GM12878 (cell line): ENCODE data around the gene RARS1. TPM values are rescaled to one million over a fixed set of nuclear protein-coding genes. Genes with fewer than 3 reads are reported as not detected.

ENCODE experiments used
- EP300 ChIP-seq, 2 experiments: fragments of 150-350 bp in 1 of 2; IDR thresholded peaks; 2 replicates each; pipeline ENCODE4 v1.6.1; 2011 to 2012; ENCODE audit warnings: low read depth in 2 of 2, low read length in 2 of 2, borderline replicate concordance in 1 of 2, improper control_type of control experiment in 1 of 2, inconsistent platforms in 1 of 2; ENCODE audit not compliant: control insufficient read depth in 1 of 2
- IKZF2 ChIP-seq, 2 experiments: fragments of 450-650 bp; IDR thresholded peaks; 2 replicates each; pipeline ENCODE4 v1.6.1; 2017; ENCODE audit warnings: mild to moderate bottlenecking in 2 of 2, moderate library complexity in 2 of 2
- MEF2A ChIP-seq: IDR thresholded peaks from 2 replicates; pipeline ENCODE4 v1.6.1; 2011; ENCODE audit warnings: low read depth, mild to moderate bottlenecking, low read length, moderate library complexity; ENCODE audit not compliant: insufficient read depth
- MLLT1 ChIP-seq: fragments of 450-650 bp; IDR thresholded peaks from 2 replicates; pipeline ENCODE4 v1.6.1; 2016; ENCODE audit warnings: mild to moderate bottlenecking
- MTA3 ChIP-seq: IDR thresholded peaks from 2 replicates; pipeline ENCODE4 v1.6.1; 2012; ENCODE audit warnings: low read length, inconsistent platforms, borderline replicate concordance
- NFYA ChIP-seq: IDR thresholded peaks from 2 replicates; pipeline ENCODE4 v1.6.1; 2011; ENCODE audit warnings: low read depth, mild to moderate bottlenecking, low read length, improper control_type of control experiment, borderline replicate concordance
- RAD51 ChIP-seq: fragments of 450-650 bp; IDR thresholded peaks from 2 replicates; pipeline ENCODE4 v1.6.1; 2016; ENCODE audit warnings: moderate library complexity, mild to moderate bottlenecking, inconsistent platforms
- RUNX3 ChIP-seq: IDR thresholded peaks from 2 replicates; pipeline ENCODE4 v1.6.1; 2012; ENCODE audit warnings: low read length, inconsistent platforms
- SIN3A ChIP-seq: IDR thresholded peaks from 2 replicates; pipeline ENCODE4 v1.6.1; 2012; ENCODE audit warnings: low read depth, low read length, improper control_type of control experiment
- SMAD1 ChIP-seq: fragments of 450-650 bp; IDR thresholded peaks from 2 replicates; pipeline ENCODE4 v1.6.1; 2018; ENCODE audit warnings: mild to moderate bottlenecking, low read depth; ENCODE audit not compliant: partially characterized antibody
- ZSCAN29 ChIP-seq: fragments of 450-650 bp; IDR thresholded peaks from 2 replicates; pipeline ENCODE4 v1.6.1; 2017; ENCODE audit warnings: mild to moderate bottlenecking, moderate library complexity
- polyA plus RNA-seq, 11 experiments: library from polyadenylated mRNA; depleted of rRNA in 4 of 11; unstranded in 6 of 11; stranded (reverse) in 5 of 11; fragments of >200 nt; fragmentation: Nextera tagmentation in 4 of 11; fragmentation: Illumina TruSeq in 1 of 11; extraction: Ambion mirVana in 4 of 11; extraction: Trizol in 1 of 11; gene quantifications; 1 replicate in 1 of 11; 2 replicates in 10 of 11; pipeline versions ENCODE4 v1.2.1 to v1.2.3, GENCODE V29; 2011 to 2016; ENCODE audit warnings: inconsistent platforms in 2 of 11, missing spikeins in 2 of 11, low read depth in 1 of 11
- total RNA-seq, 4 experiments: library from RNA; depleted of rRNA in 3 of 4; stranded (reverse); fragments of >200 nt in 3 of 4; fragmentation: Illumina TruSeq in 1 of 4; extraction: Trizol in 1 of 4; gene quantifications; 2 replicates each; pipeline versions ENCODE4 v1.2.1 to v1.2.3, GENCODE V29; 2013 to 2021
- TF ChIP-seq, protein P1 (sequence below): fragments of 450-650 bp; conservative IDR thresholded peaks from 2 replicates; pipeline ENCODE4 v1.6.1; 2017; ENCODE audit warnings: mild to moderate bottlenecking, moderate library complexity
- TF ChIP-seq, protein P2 (sequence below): fragments of 150-350 bp; IDR thresholded peaks from 2 replicates; pipeline ENCODE4 v1.6.1; 2016; ENCODE audit warnings: low read depth, low read length
- TF ChIP-seq, protein P3 (sequence below): fragments of 450-650 bp; IDR thresholded peaks from 2 replicates; pipeline ENCODE4 v1.6.1; 2017; ENCODE audit warnings: mild to moderate bottlenecking, moderate library complexity
- TF ChIP-seq, protein P4 (sequence below): IDR thresholded peaks from 2 replicates; pipeline ENCODE4 v1.6.1; 2012; ENCODE audit warnings: mild to moderate bottlenecking, low read depth, low read length

RARS1 gene
- total and polyA plus RNA-seq, 10 of the 15 experiments (the other 5 are each of a cell fraction or from before 2014, with no cell fraction given): 80.5 to 127 (median 105) TPM

DNA sequence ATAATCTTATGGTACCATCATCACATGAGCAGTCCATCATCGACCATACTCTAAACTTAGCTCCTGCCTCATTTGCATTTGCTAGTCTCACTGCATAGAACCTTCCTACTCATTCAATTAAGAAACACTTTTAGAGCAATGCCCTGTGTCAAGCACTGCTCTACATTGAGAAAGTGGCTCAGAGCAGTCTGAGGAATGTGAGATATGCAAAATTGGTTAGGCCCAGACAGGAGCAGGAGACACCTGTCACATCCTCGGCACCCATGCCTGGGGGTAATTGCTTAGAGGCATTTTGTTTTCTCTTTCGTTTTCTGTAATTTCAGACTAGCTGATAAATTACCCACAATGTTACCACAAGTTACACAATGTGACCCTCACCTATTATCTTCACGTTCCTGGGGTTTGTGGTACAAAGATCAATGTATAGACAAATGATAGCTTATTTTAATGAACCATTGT, 4.9 kb upstream of the RARS1 start (continued):
- TF ChIP-seq, protein P1, sequence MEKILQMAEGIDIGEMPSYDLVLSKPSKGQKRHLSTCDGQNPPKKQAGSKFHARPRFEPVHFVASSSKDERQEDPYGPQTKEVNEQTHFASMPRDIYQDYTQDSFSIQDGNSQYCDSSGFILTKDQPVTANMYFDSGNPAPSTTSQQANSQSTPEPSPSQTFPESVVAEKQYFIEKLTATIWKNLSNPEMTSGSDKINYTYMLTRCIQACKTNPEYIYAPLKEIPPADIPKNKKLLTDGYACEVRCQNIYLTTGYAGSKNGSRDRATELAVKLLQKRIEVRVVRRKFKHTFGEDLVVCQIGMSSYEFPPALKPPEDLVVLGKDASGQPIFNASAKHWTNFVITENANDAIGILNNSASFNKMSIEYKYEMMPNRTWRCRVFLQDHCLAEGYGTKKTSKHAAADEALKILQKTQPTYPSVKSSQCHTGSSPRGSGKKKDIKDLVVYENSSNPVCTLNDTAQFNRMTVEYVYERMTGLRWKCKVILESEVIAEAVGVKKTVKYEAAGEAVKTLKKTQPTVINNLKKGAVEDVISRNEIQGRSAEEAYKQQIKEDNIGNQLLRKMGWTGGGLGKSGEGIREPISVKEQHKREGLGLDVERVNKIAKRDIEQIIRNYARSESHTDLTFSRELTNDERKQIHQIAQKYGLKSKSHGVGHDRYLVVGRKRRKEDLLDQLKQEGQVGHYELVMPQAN: no peak
- TF ChIP-seq EP300 (IDR thresholded peaks at IDR 0.05; ENCODE audit: borderline replicate concordance in 1 of 2, control insufficient read depth in 1 of 2, low read depth in 2 of 2, low read length in 2 of 2) (peak in 1 of 2 experiments; percentile 47; a peak in 2 of 4 replicates), RAD51 (peak; percentile 60; the same call in 1 of the 2 replicates), ZSCAN29 (no peak), MTA3 (no peak), MEF2A (peak; percentile 25; the same call in 1 of the 2 replicates), IKZF2 (IDR thresholded peaks at IDR 0.05) (peak; percentile 50 to 56; a peak in 3 of 4 replicates), MLLT1 (peak; percentile 94), NFYA (no peak), RUNX3 (peak; percentile 86), SIN3A (no peak), SMAD1 (no peak)
- TF ChIP-seq, protein P2, sequence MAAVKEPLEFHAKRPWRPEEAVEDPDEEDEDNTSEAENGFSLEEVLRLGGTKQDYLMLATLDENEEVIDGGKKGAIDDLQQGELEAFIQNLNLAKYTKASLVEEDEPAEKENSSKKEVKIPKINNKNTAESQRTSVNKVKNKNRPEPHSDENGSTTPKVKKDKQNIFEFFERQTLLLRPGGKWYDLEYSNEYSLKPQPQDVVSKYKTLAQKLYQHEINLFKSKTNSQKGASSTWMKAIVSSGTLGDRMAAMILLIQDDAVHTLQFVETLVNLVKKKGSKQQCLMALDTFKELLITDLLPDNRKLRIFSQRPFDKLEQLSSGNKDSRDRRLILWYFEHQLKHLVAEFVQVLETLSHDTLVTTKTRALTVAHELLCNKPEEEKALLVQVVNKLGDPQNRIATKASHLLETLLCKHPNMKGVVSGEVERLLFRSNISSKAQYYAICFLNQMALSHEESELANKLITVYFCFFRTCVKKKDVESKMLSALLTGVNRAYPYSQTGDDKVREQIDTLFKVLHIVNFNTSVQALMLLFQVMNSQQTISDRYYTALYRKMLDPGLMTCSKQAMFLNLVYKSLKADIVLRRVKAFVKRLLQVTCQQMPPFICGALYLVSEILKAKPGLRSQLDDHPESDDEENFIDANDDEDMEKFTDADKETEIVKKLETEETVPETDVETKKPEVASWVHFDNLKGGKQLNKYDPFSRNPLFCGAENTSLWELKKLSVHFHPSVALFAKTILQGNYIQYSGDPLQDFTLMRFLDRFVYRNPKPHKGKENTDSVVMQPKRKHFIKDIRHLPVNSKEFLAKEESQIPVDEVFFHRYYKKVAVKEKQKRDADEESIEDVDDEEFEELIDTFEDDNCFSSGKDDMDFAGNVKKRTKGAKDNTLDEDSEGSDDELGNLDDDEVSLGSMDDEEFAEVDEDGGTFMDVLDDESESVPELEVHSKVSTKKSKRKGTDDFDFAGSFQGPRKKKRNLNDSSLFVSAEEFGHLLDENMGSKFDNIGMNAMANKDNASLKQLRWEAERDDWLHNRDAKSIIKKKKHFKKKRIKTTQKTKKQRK: no peak
- TF ChIP-seq, protein P3, sequence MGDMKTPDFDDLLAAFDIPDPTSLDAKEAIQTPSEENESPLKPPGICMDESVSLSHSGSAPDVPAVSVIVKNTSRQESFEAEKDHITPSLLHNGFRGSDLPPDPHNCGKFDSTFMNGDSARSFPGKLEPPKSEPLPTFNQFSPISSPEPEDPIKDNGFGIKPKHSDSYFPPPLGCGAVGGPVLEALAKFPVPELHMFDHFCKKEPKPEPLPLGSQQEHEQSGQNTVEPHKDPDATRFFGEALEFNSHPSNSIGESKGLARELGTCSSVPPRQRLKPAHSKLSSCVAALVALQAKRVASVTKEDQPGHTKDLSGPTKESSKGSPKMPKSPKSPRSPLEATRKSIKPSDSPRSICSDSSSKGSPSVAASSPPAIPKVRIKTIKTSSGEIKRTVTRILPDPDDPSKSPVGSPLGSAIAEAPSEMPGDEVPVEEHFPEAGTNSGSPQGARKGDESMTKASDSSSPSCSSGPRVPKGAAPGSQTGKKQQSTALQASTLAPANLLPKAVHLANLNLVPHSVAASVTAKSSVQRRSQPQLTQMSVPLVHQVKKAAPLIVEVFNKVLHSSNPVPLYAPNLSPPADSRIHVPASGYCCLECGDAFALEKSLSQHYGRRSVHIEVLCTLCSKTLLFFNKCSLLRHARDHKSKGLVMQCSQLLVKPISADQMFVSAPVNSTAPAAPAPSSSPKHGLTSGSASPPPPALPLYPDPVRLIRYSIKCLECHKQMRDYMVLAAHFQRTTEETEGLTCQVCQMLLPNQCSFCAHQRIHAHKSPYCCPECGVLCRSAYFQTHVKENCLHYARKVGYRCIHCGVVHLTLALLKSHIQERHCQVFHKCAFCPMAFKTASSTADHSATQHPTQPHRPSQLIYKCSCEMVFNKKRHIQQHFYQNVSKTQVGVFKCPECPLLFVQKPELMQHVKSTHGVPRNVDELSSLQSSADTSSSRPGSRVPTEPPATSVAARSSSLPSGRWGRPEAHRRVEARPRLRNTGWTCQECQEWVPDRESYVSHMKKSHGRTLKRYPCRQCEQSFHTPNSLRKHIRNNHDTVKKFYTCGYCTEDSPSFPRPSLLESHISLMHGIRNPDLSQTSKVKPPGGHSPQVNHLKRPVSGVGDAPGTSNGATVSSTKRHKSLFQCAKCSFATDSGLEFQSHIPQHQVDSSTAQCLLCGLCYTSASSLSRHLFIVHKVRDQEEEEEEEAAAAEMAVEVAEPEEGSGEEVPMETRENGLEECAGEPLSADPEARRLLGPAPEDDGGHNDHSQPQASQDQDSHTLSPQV: no peak
- TF ChIP-seq, protein P4, sequence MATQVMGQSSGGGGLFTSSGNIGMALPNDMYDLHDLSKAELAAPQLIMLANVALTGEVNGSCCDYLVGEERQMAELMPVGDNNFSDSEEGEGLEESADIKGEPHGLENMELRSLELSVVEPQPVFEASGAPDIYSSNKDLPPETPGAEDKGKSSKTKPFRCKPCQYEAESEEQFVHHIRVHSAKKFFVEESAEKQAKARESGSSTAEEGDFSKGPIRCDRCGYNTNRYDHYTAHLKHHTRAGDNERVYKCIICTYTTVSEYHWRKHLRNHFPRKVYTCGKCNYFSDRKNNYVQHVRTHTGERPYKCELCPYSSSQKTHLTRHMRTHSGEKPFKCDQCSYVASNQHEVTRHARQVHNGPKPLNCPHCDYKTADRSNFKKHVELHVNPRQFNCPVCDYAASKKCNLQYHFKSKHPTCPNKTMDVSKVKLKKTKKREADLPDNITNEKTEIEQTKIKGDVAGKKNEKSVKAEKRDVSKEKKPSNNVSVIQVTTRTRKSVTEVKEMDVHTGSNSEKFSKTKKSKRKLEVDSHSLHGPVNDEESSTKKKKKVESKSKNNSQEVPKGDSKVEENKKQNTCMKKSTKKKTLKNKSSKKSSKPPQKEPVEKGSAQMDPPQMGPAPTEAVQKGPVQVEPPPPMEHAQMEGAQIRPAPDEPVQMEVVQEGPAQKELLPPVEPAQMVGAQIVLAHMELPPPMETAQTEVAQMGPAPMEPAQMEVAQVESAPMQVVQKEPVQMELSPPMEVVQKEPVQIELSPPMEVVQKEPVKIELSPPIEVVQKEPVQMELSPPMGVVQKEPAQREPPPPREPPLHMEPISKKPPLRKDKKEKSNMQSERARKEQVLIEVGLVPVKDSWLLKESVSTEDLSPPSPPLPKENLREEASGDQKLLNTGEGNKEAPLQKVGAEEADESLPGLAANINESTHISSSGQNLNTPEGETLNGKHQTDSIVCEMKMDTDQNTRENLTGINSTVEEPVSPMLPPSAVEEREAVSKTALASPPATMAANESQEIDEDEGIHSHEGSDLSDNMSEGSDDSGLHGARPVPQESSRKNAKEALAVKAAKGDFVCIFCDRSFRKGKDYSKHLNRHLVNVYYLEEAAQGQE: no peak
